ENCODE data around the gene SLC38A3.

Gene SLC38A3

DNA sequence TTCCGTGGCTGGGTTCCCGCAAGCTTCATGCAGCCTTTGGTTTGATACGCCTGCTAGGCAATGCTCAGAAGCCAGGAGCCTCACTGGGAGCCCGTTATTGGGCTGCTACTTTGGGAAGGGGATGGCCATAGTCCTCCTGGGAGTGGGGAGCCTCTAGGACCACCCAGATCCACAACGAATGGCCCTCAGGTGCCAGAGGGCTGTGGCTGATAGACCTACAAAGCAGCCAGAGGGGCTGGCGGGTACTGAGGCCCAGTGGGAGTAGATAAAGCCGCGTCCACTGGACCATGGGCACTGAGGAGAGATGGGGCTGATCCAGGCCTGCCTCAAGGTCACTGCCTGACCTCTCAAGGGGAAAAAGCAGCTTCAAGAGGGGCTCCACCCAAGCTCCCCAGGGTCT is 12.9 kb upstream of the SLC38A3 start:
- DNase-seq (ENCODE audit: low spot score), result no peak
- TF ChIP-seq, protein P1, sequence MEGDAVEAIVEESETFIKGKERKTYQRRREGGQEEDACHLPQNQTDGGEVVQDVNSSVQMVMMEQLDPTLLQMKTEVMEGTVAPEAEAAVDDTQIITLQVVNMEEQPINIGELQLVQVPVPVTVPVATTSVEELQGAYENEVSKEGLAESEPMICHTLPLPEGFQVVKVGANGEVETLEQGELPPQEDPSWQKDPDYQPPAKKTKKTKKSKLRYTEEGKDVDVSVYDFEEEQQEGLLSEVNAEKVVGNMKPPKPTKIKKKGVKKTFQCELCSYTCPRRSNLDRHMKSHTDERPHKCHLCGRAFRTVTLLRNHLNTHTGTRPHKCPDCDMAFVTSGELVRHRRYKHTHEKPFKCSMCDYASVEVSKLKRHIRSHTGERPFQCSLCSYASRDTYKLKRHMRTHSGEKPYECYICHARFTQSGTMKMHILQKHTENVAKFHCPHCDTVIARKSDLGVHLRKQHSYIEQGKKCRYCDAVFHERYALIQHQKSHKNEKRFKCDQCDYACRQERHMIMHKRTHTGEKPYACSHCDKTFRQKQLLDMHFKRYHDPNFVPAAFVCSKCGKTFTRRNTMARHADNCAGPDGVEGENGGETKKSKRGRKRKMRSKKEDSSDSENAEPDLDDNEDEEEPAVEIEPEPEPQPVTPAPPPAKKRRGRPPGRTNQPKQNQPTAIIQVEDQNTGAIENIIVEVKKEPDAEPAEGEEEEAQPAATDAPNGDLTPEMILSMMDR (IDR thresholded peaks at IDR 0.05; ENCODE audit: extremely low read depth, missing control alignments), result no peak

DNA sequence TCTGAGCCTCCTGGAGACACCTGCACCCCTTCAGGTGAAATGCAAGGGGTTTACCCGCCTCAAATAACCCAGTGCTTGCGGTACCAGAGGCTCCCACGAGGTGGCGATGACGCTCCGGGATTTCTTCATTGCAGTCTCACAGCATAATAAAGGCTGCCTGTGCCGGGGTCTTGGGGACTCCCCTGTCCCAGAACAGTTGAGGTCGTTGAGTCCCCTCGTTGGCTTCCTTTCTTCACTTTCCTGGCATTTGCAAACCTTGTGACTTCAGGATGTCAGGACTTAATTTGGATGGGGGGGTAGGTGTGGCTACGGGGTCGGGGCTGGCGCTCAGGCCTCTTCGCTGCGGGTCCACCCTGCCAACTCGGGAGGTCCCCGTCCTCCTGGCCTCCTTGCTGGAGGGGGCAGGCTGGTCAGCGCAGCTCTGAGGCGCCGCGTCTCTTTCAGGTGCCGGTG is 12.4 kb upstream of the SLC38A3 start:
- peak; percentile 92 for DNase-seq (ENCODE audit: low spot score)
- TF ChIP-seq, protein P1 (IDR thresholded peaks at IDR 0.05; ENCODE audit: extremely low read depth, missing control alignments), result peak; percentile 85

DNA sequence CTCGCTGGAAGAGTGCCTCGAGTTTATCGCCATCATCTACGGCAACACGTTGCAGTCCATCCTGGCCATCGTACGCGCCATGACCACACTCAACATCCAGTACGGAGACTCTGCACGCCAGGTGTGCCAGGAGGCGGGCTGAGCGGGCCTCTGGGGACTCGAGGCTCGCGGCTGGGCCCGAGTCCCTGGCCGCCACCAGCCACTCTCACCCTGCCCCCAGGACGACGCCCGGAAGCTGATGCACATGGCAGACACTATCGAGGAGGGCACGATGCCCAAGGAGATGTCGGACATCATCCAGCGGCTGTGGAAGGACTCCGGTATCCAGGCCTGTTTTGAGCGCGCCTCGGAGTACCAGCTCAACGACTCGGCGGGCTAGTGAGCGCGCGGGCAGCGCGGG is 11.8 kb upstream of the SLC38A3 start:
- DNase-seq (ENCODE audit: low spot score), result no peak
- TF ChIP-seq, protein P1 (IDR thresholded peaks at IDR 0.05; ENCODE audit: extremely low read depth, missing control alignments), result no peak

DNA sequence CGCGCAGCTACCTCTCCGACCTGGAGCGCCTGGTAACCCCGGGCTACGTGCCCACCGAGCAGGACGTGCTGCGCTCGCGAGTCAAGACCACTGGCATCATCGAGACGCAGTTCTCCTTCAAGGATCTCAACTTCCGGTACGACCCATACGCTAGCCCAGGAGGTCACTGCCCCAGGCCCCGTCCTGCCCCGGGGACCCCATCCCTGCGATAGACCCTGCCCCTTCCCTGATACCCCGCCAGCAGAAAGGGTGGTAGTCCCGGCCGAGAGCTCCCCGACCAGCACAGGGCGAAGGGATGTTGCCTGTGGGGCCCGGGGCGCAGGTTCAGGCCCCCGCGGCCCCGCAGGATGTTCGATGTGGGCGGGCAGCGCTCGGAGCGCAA is 11.3 kb upstream of the SLC38A3 start:
- no peak for DNase-seq (ENCODE audit: low spot score)
- TF ChIP-seq, protein P1 (IDR thresholded peaks at IDR 0.05; ENCODE audit: extremely low read depth, missing control alignments), result no peak

DNA sequence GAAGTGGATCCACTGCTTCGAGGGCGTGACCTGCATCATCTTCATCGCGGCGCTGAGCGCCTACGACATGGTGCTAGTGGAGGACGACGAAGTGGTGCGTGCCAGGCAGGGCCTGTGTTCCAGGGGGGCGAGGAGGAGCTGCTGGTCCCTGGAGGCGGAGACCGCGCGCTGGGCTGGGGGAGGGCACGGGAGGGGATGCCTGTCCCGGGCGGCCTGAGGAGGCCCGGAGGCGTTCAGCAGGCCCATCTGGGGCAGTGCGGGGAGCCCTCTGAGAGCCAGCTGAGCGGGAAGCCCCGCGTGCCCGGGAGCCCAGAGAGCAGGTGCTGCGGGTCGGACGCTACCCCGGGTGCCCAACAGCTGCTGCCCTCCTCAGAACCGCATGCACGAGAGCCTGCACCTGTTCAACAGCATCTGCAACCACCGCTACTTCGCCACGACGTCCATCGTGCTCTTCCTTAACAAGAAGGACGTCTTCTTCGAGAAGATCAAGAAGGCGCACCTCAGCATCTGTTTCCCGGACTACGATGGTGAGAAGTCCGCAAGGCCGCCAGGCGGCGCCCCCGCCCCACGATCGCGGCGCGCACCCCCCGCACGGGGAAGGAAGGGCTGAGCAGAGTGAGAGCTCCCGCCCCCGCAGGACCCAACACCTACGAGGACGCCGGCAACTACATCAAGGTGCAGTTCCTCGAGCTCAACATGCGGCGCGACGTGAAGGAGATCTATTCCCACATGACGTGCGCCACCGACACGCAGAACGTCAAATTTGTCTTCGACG is 10.8 kb upstream of the SLC38A3 start:
- DNase-seq (ENCODE audit: low spot score), result peak; percentile 91
- TF ChIP-seq, protein P1 (IDR thresholded peaks at IDR 0.05; ENCODE audit: extremely low read depth, missing control alignments), result peak; percentile 73

DNA sequence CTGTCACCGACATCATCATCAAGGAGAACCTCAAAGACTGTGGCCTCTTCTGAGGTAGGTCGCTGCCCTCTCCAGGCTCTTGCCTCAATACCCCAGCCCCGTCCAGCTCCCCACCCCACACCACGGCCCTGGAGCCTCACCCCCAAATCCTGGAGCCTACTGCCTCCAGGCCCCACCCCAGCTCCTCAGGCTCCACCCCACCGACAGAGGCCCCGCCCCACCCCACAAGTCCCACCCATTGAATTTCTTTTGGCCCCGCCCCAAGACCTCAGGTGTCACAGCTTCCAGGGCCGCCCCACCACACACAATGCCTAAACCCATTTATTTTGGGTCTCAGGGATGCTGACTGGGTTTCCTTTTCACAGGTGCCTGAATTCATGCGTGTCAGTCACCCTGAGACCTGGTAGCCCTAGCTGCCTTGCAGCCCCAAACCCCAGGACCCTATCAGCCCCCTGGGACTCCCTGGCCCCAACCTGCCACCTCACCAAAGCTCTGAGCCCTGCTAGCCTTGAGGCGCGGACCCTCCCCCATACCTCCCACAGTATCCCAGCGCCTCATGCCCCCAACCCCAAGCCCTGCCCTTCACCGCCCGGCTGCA is 10.1 kb upstream of the SLC38A3 start:
- DNase-seq (ENCODE audit: low spot score), result peak; percentile 71
- TF ChIP-seq, protein P1 (IDR thresholded peaks at IDR 0.05; ENCODE audit: extremely low read depth, missing control alignments), result no peak

DNA sequence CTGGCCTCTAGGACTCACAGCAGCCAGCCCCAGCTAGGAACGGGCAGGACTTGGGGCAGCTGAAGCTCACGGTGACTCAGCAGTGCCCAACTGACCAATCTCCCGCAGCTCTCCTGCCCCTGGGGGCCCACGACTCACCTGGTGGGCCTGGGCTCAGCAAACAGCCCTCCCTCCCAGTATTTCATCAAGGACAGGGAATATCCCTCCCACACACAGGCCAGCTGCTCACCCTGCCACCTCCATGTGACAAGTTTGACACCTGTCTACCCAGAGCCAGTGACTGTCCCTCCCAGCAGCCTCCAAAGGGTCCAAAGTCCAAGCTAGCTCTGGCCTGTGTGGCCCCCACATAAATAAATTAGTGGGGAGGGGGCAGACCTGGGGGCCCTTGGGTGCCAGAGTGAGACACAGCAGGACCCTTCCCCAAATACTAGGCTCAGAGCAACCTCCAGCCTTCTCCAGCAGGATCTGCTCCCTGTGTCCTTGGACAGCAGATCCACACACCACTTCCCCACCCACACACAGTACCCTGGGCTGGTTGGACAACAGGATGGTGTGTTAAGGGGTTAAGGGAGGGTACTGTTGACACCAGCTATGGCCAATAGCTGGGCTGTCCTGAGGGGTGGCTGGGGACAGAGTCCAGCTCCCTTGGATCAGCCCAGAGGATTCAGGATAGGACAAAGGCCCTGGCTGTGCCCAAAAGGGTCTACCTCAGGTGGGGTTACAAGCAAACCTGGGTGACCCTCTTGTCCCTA is 9.4 kb upstream of the SLC38A3 start:
- TF ChIP-seq, protein P1 (IDR thresholded peaks at IDR 0.05; ENCODE audit: extremely low read depth, missing control alignments), result no peak
- no peak for DNase-seq (ENCODE audit: low spot score)

Measured in GM20000 (cell line).